B cell (primary cell): ENCODE measurements around the gene CREBBP. TPM values are rescaled to one million over a fixed set of nuclear protein-coding genes. Genes with fewer than 3 reads are reported as not detected.

Experiments
- ATAC-seq: fragments of 200-7000 bp; cut with Tn5 transposase; one replicate; pipeline ENCODE4 v1.10.0; 2021; ENCODE audit warnings: low read depth, mild to moderate bottlenecking, moderate number of reproducible peaks, moderate library complexity
- CTCF ChIA-PET: fragments of 350-600 bp; sonication (Branson Sonifier 250); formaldehyde crosslinking; loops from one replicate; lab custom pipeline; 2021; ENCODE audit warnings: antibody characterized with exemption, inconsistent platforms; lab: Charles Lee
- POLR2A ChIA-PET: fragments of 350-600 bp; sonication (Branson Sonifier 250); formaldehyde crosslinking; loops from one replicate; lab custom pipeline; 2021; ENCODE audit warnings: antibody characterized with exemption; lab: Charles Lee
- DNase-seq: peaks from one replicate; pipeline ENCODE4 v3.0.0; 2013
- H2AFZ ChIP-seq: 2 replicates; pipeline ENCODE4 v1.6.1; 2012; ENCODE audit warnings: mild to moderate bottlenecking, low read depth, low read length; ENCODE audit not compliant: insufficient read depth, poor library complexity, severe bottlenecking
- H3K27ac ChIP-seq, 2 donors: 1 replicate in 1 of 2; 2 replicates in 1 of 2; pipeline ENCODE4 v1.5.1; 2012 to 2013; ENCODE audit warnings: low read length in 2 of 2, mild to moderate bottlenecking in 2 of 2, moderate library complexity in 1 of 2
- H3K27me3 ChIP-seq, 4 experiments: fragments of 200-600 bp in 1 of 4; sonication (generic) in 1 of 4; replicated peaks in 1 of 4; 1 replicate in 2 of 4; 2 replicates in 2 of 4; pipeline versions ENCODE4 v1.6.1 to v1.7.0; 2013 to 2016; ENCODE audit warnings: low read length in 3 of 4, mild to moderate bottlenecking in 2 of 4, mixed read lengths in 1 of 4, moderate library complexity in 1 of 4; ENCODE audit not compliant: insufficient read depth in 4 of 4, control insufficient read depth in 3 of 4; ENCODE audit errors: control extremely low read depth in 1 of 4
- H3K36me3 ChIP-seq, 2 experiments: replicated peaks in 1 of 2; 1 replicate in 1 of 2; 2 replicates in 1 of 2; pipeline versions ENCODE4 v1.6.1 to v1.7.1; 2013; ENCODE audit warnings: low read length in 1 of 2; ENCODE audit not compliant: insufficient read depth in 2 of 2, control insufficient read depth in 1 of 2; ENCODE audit errors: control extremely low read depth in 1 of 2, extremely low read depth in 1 of 2
- H3K4me1 ChIP-seq, 2 donors: fragments of 200-600 bp in 1 of 2; sonication (generic) in 1 of 2; 1 replicate in 1 of 2; 2 replicates in 1 of 2; pipeline versions ENCODE4 v1.5.1 to v1.6.1; 2013 to 2017; ENCODE audit warnings: low read length in 2 of 2; ENCODE audit not compliant: control insufficient read depth in 2 of 2, insufficient read depth in 2 of 2
- H3K4me2 ChIP-seq: replicated peaks from 2 replicates; pipeline ENCODE3; 2012; ENCODE audit warnings: mild to moderate bottlenecking, low read depth, low read length; ENCODE audit not compliant: poor library complexity, severe bottlenecking
- H3K4me3 ChIP-seq, 5 experiments: fragments of 200-600 bp in 1 of 5; sonication (generic) in 1 of 5; 1 replicate in 3 of 5; 2 replicates in 2 of 5; pipeline versions ENCODE4 v1.5.1 to v1.7.0; 2011 to 2016; ENCODE audit warnings: low read length in 4 of 5, mild to moderate bottlenecking in 4 of 5, low read depth in 2 of 5, control low read depth in 1 of 5, moderate library complexity in 1 of 5; ENCODE audit not compliant: insufficient read depth in 1 of 5; ENCODE audit errors: control extremely low read depth in 1 of 5, extremely low read depth in 1 of 5
- H3K79me2 ChIP-seq: fragments of 200-600 bp; sonication (generic); one replicate; pipeline ENCODE4 v1.6.0; 2016; ENCODE audit warnings: low read length; ENCODE audit not compliant: control insufficient read depth, insufficient read depth
- H3K9ac ChIP-seq: fragments of 200-600 bp; sonication (generic); 2 replicates; pipeline ENCODE4 v1.6.1; 2017; ENCODE audit warnings: mild to moderate bottlenecking, low read length, moderate library complexity
- H3K9me3 ChIP-seq, 3 donors: one replicate each; pipeline versions ENCODE4 v1.6.1 to v1.7.1; 2013; ENCODE audit warnings: low read length in 2 of 3; ENCODE audit not compliant: control insufficient read depth in 2 of 3, insufficient read depth in 1 of 3; ENCODE audit errors: control extremely low read depth in 1 of 3
- H4K20me1 ChIP-seq: 2 replicates; pipeline ENCODE4 v1.6.0; 2012; ENCODE audit warnings: mild to moderate bottlenecking, low read length; ENCODE audit not compliant: insufficient read depth, control insufficient read depth, poor library complexity, severe bottlenecking
- H3K27ac Mint-ChIP-seq: one replicate; pipeline ENCODE4 v1.8.0; 2021; ENCODE audit warnings: mixed read lengths
- H3K27me3 Mint-ChIP-seq: one replicate; pipeline ENCODE4 v1.8.0; 2021; ENCODE audit warnings: mixed read lengths
- H3K4me1 Mint-ChIP-seq: one replicate; pipeline ENCODE4 v1.8.0; 2021; ENCODE audit warnings: mixed read lengths
- H3K4me3 Mint-ChIP-seq: one replicate; pipeline ENCODE4 v1.8.0; 2021; ENCODE audit warnings: mixed read lengths
- H3K9me3 Mint-ChIP-seq: one replicate; pipeline ENCODE4 v1.8.0; 2022; ENCODE audit warnings: mixed read lengths; ENCODE audit not compliant: insufficient read depth
- EZH2 ChIP-seq: IDR thresholded peaks from 2 replicates; pipeline ENCODE4 v1.6.1; 2012; ENCODE audit warnings: borderline replicate concordance, low read depth, mild to moderate bottlenecking, moderate library complexity, low read length; ENCODE audit not compliant: insufficient read depth, poor library complexity, severe bottlenecking
- WGBS: methylation state at CpG from one replicate; pipeline ENCODE4 v1.1.5; 2013; ENCODE audit warnings: missing lambda C conversion rate; ENCODE audit not compliant: insufficient coverage; 5-methylcytosine and 5-hydroxymethylcytosine counted together
- intact Hi-C: fragments of 100-400 bp; cut with micrococcal nuclease; formaldehyde crosslinking; loops from one replicate; pipeline ENCODE4 v1.10.0; 2022
- polyA plus RNA-seq: library from polyadenylated mRNA; depleted of rRNA; stranded (reverse); fragments of >200 nt; gene quantifications from 2 replicates; pipeline ENCODE4 v1.2.3, GENCODE V29; 2012
- total RNA-seq, 2 donors: library from RNA; stranded (reverse); fragments of 120-200 nt in 1 of 2; gene quantifications; 1 replicate in 1 of 2; 2 replicates in 1 of 2; pipeline versions ENCODE4 v1.2.3 to v1.2.4, GENCODE V29; 2013 to 2022
- TF ChIP-seq, protein P1 (sequence below): fragments of 200-600 bp; IDR thresholded peaks from one replicate; pipeline ENCODE4 v1.8.0; 2022; ENCODE audit warnings: antibody characterized with exemption, mild to moderate bottlenecking

Gene CREBBP
- total and polyA plus RNA-seq, 2 donors (not counting 1 experiment from before 2014, with no cell fraction given) = 27.6 to 206 TPM

DNA sequence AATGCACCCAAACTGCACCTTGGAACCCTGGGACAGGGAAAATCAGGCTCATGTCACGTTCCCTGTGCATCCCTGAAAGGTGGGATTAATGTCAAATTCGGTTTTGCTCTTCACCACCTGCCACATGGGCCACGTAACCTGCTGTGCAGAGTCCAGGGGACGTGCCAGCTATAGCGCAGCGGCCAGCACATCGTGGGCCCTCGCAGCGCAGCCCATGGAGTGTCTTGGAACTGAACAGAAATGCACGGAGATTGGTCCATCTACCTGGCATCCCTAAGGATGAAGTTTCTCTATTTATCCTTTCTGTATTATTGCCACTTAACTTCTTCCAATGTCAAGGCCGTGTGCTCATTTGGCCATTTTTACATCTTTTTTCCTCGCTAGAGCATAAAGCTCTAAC, 95.1 kb downstream of the CREBBP start:
- POLR2A ChIA-PET = no interaction called here
- Histone ChIP-seq H3K4me1 (peaks cover 7 to 15% of the 10 kb centered on the region in 2 donors), H2AFZ (no peak overlapping the region), H3K27ac (no peak overlapping the region), H3K27me3 (no peaks in the 10 kb centered on the region), H3K9me3 (no peaks in the 10 kb centered on the region), H3K79me2 (peaks cover 76% of the 10 kb centered on the region), H3K4me3 (no peak overlapping the region), H3K36me3 (peaks cover 4 to 79% of the 10 kb centered on the region in 2 experiments), H3K9ac (no peak overlapping the region), H3K4me2 (no peak overlapping the region), H4K20me1 (peaks cover 91% of the 10 kb centered on the region)
- no peak for DNase-seq
- H3K27me3 Mint-ChIP-seq = no peaks in the 10 kb centered on the region
- no peaks in the 10 kb centered on the region for H3K9me3 Mint-ChIP-seq
- CTCF ChIA-PET = interaction anchor here (0.7 kb wide), 1 partner anchor 16 kb away, joined by 3 read pairs; no protein-coding TSS in a partner anchor
- intact Hi-C loops = no loop called here
- no peak overlapping the region for H3K4me3 Mint-ChIP-seq
- ATAC-seq = no peak
- 99% methylated on average over 12 of the region's 12 CpGs for WGBS
- no peak overlapping the region for H3K27ac Mint-ChIP-seq
- TF ChIP-seq EZH2 = no peak
- TF ChIP-seq, protein P1, sequence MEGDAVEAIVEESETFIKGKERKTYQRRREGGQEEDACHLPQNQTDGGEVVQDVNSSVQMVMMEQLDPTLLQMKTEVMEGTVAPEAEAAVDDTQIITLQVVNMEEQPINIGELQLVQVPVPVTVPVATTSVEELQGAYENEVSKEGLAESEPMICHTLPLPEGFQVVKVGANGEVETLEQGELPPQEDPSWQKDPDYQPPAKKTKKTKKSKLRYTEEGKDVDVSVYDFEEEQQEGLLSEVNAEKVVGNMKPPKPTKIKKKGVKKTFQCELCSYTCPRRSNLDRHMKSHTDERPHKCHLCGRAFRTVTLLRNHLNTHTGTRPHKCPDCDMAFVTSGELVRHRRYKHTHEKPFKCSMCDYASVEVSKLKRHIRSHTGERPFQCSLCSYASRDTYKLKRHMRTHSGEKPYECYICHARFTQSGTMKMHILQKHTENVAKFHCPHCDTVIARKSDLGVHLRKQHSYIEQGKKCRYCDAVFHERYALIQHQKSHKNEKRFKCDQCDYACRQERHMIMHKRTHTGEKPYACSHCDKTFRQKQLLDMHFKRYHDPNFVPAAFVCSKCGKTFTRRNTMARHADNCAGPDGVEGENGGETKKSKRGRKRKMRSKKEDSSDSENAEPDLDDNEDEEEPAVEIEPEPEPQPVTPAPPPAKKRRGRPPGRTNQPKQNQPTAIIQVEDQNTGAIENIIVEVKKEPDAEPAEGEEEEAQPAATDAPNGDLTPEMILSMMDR = no peak
- peaks cover 33% of the 10 kb centered on the region for H3K4me1 Mint-ChIP-seq

DNA sequence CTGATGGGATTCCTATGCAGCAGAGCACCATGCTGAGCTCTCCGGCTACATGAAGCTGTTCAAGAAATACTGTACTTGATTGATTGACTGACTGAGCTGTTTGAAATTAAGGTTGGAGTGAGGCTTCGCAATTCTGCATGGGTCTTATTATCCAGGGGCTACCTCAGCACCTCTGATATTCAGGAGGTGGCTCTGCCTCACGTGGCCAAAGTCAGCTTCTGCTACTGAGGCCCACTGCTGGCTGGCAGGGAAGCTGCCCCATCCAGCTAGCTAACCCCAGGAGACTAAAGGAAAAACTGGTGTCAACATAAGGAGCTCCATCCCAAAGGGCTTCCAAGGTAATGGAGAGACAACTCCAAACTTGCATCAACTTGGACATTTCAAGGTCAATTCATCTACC, 97.0 kb downstream of the CREBBP start:
- Histone ChIP-seq H3K36me3 (peaks cover 4 to 85% of the 10 kb centered on the region in 2 experiments), H2AFZ (no peak overlapping the region), H3K79me2 (peaks cover 60% of the 10 kb centered on the region), H3K4me2 (no peak overlapping the region), H4K20me1 (peaks cover 79% of the 10 kb centered on the region), H3K4me3 (no peak overlapping the region), H3K4me1 (peaks cover 0 to 9% of the 10 kb centered on the region in 2 donors), H3K9me3 (no peaks in the 10 kb centered on the region), H3K27me3 (no peaks in the 10 kb centered on the region), H3K27ac (no peak overlapping the region), H3K9ac (no peak overlapping the region)
- ATAC-seq (no peak), DNase-seq (no peak)
- Mint-ChIP-seq H3K4me3 (no peak overlapping the region), H3K27ac (no peak overlapping the region), H3K27me3 (no peaks in the 10 kb centered on the region), H3K9me3 (no peaks in the 10 kb centered on the region), H3K4me1 (peaks cover 17% of the 10 kb centered on the region)
- 93% methylated on average over 2 of the region's 3 CpGs for WGBS
- CTCF ChIA-PET = no interaction called here
- POLR2A ChIA-PET = no interaction called here
- intact Hi-C loops = no loop called here
- TF ChIP-seq EZH2 = no peak
- TF ChIP-seq, protein P1 = no peak
